Measurements from ENCODE around the gene FZD4. TPM values are rescaled to one million over a fixed set of nuclear protein-coding genes. Genes with fewer than 3 reads are reported as not detected.

FZD4 gene
- total and polyA plus RNA-seq, 2 donors (not counting 3 experiments of a cell fraction or from before 2014, with no cell fraction given) = 56.6 to 112 TPM

DNA sequence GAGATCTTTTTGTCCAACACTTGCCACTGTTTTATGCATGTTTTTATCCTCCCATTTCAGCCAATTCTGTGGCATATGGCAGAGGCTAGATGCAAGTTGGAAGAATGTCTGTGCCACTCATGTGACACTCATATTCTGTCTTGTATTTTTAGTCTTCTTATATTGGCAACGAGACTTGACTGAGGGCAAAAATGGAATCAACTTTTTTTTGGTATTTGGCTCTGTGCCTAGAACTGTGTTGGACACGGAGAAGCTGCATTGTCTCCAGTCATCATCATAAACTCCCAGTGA, 1.7 kb upstream of the FZD4 start:
- no peak for FAIRE-seq
- CTCF ChIA-PET = interaction anchor here (2.7 to 9.2 kb wide), 3 partner anchors 16 to 325 kb away, joined by 8 to 122 read pairs (median 48); no protein-coding TSS in a partner anchor
- Histone ChIP-seq H3K79me2 (ENCODE audit: control insufficient read depth, insufficient read depth, low read length) (peaks cover 32% of the 10 kb centered on the region), H2AFZ (ENCODE audit: low read depth, low read length) (no peak overlapping the region), H3K27me3 (ENCODE audit: control insufficient read depth in 2 of 2, insufficient read depth in 2 of 2, low read length in 2 of 2) (no peaks in the 10 kb centered on the region), H3K4me1 (ENCODE audit: control insufficient read depth, extremely low read depth, insufficient read depth, low read length) (peaks cover 16% of the 10 kb centered on the region), H3K9me3 (replicated peaks; ENCODE audit: control insufficient read depth, insufficient read depth, low read length) (no peaks in the 10 kb centered on the region), H3K4me2 (ENCODE audit: insufficient read depth, low read length) (peak overlapping the region; percentile 55), H3K27ac (ENCODE audit: insufficient read depth, low read depth, low read length) (no peak overlapping the region), H3K9ac (replicated peaks; ENCODE audit: extremely low read depth, insufficient read depth, low read length) (no peak overlapping the region), H3K36me3 (ENCODE audit: control insufficient read depth in 2 of 2, extremely low read depth in 1 of 2, insufficient read depth in 2 of 2, low read length in 2 of 2) (peaks cover 0 to 3% of the 10 kb centered on the region in 2 experiments), H3K9me1 (replicated peaks; ENCODE audit: control insufficient read depth, extremely low read depth, insufficient read depth, low read length) (no peaks in the 10 kb centered on the region), H3K4me3 (replicated peaks in 1 of 3; ENCODE audit: insufficient read depth in 1 of 3, low read depth in 1 of 3, low read length in 3 of 3) (no peak overlapping the region), H4K20me1 (replicated peaks; ENCODE audit: control insufficient read depth, extremely low read depth, insufficient read depth, low read length) (no peaks in the 10 kb centered on the region)
- intact Hi-C loops (cut with micrococcal nuclease) (loop anchor here (1.0 kb wide), 2 partner anchors 12 to 82 kb away; no protein-coding TSS in a partner anchor), dilution Hi-C loops (cut with MboI; ENCODE audit: extremely low pct_ligation_motif_present, low sequenced_read_pairs) (no loop called here)
- no TSS peak for BruUV-seq (replicated peaks)
- POLR2A ChIA-PET = interaction anchor here (0.7 to 3.0 kb wide), 3 partner anchors 9 to 18 kb away, joined by 4 to 23 read pairs (median 5); no protein-coding TSS in a partner anchor
- DNase-seq (ENCODE audit: low read depth, low spot score) = no peak
- TF ChIP-seq JUN (IDR thresholded peaks at IDR 0.05; ENCODE audit: borderline replicate concordance, insufficient read depth, insufficient read length, low read depth) (no peak), FOS (IDR thresholded peaks at IDR 0.05; ENCODE audit: borderline replicate concordance, insufficient read depth, low read length) (no peak), POLR2A (IDR thresholded peaks at IDR 0.05; ENCODE audit: low read depth, low read length) (no peak), MYC (IDR thresholded peaks at IDR 0.05; ENCODE audit: low read depth, low read length) (no peak), EZH2 (IDR thresholded peaks at IDR 0.05; ENCODE audit: borderline replicate concordance, low read depth, low read length, severe bottlenecking) (no peak), POLR2AphosphoS5 (IDR thresholded peaks at IDR 0.05; ENCODE audit: insufficient read depth, low read depth, low read length) (no peak), GATA2 (IDR thresholded peaks at IDR 0.05; ENCODE audit: insufficient read depth, insufficient read length, low read depth, low read length) (no peak)
- TF ChIP-seq, protein P1, sequence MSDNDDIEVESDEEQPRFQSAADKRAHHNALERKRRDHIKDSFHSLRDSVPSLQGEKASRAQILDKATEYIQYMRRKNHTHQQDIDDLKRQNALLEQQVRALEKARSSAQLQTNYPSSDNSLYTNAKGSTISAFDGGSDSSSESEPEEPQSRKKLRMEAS (IDR thresholded peaks at IDR 0.05; ENCODE audit: insufficient read depth, insufficient read length) = no peak
- TF ChIP-seq, protein P2, sequence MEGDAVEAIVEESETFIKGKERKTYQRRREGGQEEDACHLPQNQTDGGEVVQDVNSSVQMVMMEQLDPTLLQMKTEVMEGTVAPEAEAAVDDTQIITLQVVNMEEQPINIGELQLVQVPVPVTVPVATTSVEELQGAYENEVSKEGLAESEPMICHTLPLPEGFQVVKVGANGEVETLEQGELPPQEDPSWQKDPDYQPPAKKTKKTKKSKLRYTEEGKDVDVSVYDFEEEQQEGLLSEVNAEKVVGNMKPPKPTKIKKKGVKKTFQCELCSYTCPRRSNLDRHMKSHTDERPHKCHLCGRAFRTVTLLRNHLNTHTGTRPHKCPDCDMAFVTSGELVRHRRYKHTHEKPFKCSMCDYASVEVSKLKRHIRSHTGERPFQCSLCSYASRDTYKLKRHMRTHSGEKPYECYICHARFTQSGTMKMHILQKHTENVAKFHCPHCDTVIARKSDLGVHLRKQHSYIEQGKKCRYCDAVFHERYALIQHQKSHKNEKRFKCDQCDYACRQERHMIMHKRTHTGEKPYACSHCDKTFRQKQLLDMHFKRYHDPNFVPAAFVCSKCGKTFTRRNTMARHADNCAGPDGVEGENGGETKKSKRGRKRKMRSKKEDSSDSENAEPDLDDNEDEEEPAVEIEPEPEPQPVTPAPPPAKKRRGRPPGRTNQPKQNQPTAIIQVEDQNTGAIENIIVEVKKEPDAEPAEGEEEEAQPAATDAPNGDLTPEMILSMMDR (IDR thresholded peaks at IDR 0.05; ENCODE audit: extremely low read depth in 1 of 2, insufficient read depth in 1 of 2, low read depth in 1 of 2, low read length in 2 of 2) = no peak
